ENCODE results near the gene NODAL. TPM values are rescaled to one million over a fixed set of nuclear protein-coding genes. Genes with fewer than 3 reads are reported as not detected.

Gene NODAL
- total RNA-seq (2022; extraction: Qiagen RNA extraction) = not detected in 5 replicates

DNA sequence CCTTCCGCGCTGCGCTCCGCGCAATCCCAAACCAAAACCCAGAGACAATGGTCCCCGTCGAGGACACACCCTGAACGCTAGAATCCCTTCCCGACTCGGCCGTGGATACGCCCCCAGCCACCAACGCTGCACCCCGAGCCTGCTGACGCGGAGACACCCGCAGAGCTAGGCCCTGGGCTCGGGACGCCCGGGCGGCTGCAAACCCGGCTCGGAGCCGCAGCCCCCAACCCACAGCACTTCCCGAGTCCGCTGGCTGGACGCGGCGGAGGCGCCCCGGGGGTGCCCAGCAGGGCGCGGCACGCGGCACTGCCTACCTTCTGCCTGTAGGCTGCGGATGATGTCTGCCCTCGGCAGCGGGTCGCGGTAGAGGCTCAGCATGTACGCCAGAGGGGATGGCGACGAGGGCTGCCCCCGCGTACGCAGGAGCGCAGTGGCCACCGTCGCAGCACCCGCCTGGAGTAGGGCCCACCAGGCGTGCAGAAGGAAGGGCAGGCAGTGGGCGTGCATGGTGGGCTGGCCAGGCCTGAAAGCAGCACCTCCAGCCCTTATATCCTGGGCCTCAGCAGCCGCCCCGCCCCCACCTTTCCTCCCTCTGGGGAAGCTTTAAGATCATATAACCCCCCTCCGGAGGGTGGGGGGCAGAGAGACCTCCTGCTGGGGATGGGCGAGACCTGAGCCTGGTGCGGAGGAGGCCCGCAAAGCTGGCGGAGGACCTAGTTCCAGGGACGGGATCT is at the start of gene NODAL:
Gene NODAL, minus strand, starts transcription at position 521 of the 734 bp plus-strand sequence. Its CDS starts 14 bp downstream, at position 507.

DNA sequence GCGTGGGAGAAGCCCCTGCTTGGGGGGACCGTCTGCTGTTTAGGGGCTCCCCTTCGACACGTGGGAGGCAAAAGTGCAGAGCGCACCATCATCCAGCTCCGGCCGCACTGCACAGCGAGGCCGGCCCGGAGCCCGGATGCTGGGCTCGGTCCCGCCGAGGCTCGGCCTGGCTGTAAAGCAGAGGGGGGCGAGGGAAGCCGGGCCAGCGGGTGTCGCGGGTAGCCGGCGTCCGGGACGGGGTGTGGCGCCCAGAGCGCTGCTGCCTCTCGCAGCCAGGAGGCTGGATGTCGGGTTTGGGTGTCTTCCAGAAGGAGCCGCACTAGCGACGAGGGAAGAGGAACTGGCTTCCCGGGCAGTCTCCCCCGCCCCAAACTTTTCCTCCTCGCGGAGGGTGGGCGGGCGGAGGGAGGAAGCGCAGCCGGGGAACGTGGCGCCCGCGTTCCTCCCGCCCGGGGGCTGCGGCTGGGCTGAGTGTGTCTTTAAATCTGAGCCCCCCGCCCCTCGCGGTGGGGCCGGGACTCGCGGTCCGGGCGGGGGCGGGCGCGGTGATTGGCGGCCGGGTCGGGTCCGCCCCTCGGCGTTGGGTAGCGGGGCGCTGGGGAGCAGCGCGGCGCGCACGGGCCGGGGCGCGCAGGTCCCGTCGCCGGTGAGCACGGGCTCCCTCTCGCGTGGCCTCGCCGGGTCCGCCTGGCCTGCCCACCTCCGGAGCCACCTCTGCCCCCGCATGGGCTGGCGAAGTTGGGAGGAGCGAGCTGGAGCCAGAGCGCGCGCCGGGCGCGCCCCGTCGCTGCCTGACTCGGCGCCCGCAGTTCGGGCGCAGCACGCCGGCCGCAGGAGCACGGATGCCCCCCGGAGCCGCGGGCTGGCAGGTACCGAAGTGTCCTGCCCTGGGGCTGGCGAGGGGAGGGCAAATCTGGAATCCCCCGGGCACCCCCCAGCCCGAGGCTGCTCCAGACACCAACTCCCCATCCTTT is 37.0 kb upstream of the NODAL start, which contains the start of gene PALD1:
Gene PALD1, plus strand, starts transcription at position 577 of the 974 bp plus-strand sequence. CDS start 47,185 bp downstream, outside the sequence.

DNA sequence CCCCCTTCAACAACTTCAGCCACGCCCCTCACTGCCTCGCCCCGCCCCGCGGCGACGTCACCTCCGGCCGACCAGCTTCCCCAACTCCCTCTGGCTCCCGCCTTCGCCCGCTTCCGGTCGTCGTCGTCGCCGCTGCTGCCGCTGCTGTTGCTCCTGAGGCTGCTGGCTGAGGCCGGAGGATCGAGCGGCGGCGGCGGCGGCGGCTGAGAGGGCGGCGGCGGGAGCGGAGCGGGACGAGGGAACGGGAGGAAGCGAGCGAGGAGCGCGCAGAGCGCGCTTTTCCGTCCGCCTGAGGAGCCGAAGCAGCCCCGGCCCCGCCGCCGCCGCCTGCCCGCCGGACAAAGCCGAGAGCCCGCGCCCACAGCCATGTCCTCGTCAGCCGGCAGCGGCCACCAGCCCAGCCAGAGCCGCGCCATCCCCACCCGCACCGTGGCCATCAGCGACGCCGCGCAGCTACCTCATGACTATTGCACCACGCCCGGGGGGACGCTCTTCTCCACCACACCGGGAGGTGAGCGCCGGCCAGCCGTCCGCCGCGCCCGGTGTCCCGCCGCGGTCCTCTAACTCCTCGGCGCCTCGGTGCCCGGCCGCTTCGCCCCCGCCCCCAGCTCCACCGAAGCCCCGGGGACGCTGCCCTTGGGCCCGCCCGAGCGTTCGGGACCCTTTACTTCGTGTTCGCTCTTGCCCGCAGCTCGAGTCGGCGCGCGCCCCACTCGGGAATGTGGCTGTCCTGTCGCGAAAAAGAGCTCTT is 37.3 kb downstream of the NODAL start, which contains the start of gene EIF4EBP2:
Gene EIF4EBP2, plus strand, starts transcription at position 110 of the 751 bp plus-strand sequence. Its CDS starts 257 bp downstream, at position 367.

Other genes with a start within 250 kb of the NODAL start
- 224 to 282 TPM (median 236 TPM) in 5 replicates for gene PPA1, start 208.3 kb downstream of the NODAL start, total RNA-seq (2022; extraction: Qiagen RNA extraction)
- under 0.01 TPM in 1 of 5 replicates, not detected in the others for gene NPFFR1, start 157.7 kb downstream of the NODAL start, total RNA-seq (2022; extraction: Qiagen RNA extraction)
- 18.4 to 20.7 TPM (median 18.9 TPM) in 5 replicates for gene LRRC20, start 59.1 kb downstream of the NODAL start, total RNA-seq (2022; extraction: Qiagen RNA extraction)
- gene EIF4EBP2, start 37.5 kb downstream of the NODAL start, total RNA-seq (2022; extraction: Qiagen RNA extraction) = 12.0 to 15.6 TPM (median 13.6 TPM) in 5 replicates
- gene PALD1, start 37.1 kb upstream of the NODAL start, total RNA-seq (2022; extraction: Qiagen RNA extraction) = 5.4 to 7.6 TPM (median 6.5 TPM) in 5 replicates
- gene PRF1, start 161.1 kb upstream of the NODAL start, total RNA-seq (2022; extraction: Qiagen RNA extraction) = 0.03 TPM in 1 of 5 replicates, not detected in the others
- gene ADAMTS14, start 230.8 kb upstream of the NODAL start, total RNA-seq (2022; extraction: Qiagen RNA extraction) = 0.09 to 0.26 TPM (median 0.13 TPM) in 5 replicates